HCT116 (cell line): Measurements from ENCODE around the gene ACSL4.

Experiments used
- CBX3 ChIP-seq: IDR thresholded peaks from 2 replicates; pipeline ENCODE4 v1.6.1; 2012; ENCODE audit warnings: low read depth
- CEBPB ChIP-seq: IDR thresholded peaks from 2 replicates; pipeline ENCODE4 v1.6.1; 2012; ENCODE audit warnings: low read depth
- EGR1 ChIP-seq: IDR thresholded peaks from 2 replicates; pipeline ENCODE4 v1.6.1; 2012; ENCODE audit warnings: low read depth
- EZH2 ChIP-seq: fragments of 200-600 bp; sonication (generic); IDR thresholded peaks from 2 replicates; pipeline ENCODE4 v1.6.1; 2017; ENCODE audit warnings: antibody characterized with exemption, mixed run types
- EZH2phosphoT487 ChIP-seq: fragments of 200-600 bp; IDR thresholded peaks from 2 replicates; pipeline ENCODE4 v1.6.1; 2018; ENCODE audit warnings: antibody characterized with exemption, borderline replicate concordance
- POLR2A ChIP-seq: IDR thresholded peaks from 2 replicates; pipeline ENCODE4 v1.7.0; 2011; ENCODE audit warnings: borderline replicate concordance; ENCODE audit not compliant: insufficient read depth, insufficient read length; ENCODE audit errors: extremely low read depth
- POLR2AphosphoS5 ChIP-seq: IDR thresholded peaks from 2 replicates; pipeline ENCODE4 v1.6.1; 2011; ENCODE audit warnings: mild to moderate bottlenecking, low read depth, low read length, moderate library complexity
- REST ChIP-seq: IDR thresholded peaks from 2 replicates; pipeline ENCODE4 v1.6.1; 2012; ENCODE audit warnings: low read depth
- SIN3A ChIP-seq: IDR thresholded peaks from 2 replicates; pipeline ENCODE4 v1.6.1; 2012; ENCODE audit warnings: low read depth
- SP1 ChIP-seq: IDR thresholded peaks from 2 replicates; pipeline ENCODE4 v1.6.1; 2012; ENCODE audit warnings: low read depth
- SRF ChIP-seq: IDR thresholded peaks from 2 replicates; pipeline ENCODE4 v1.6.1; 2012; ENCODE audit warnings: low read depth
- ZNF274 ChIP-seq: fragments of 200-500 bp; sonication (Bioruptor generic); IDR thresholded peaks from 2 replicates; pipeline ENCODE4 v1.6.1; 2014; ENCODE audit warnings: mild to moderate bottlenecking, low read depth, low read length, inconsistent platforms
- TF ChIP-seq, protein P1 (sequence below), 3 experiments: fragments of 200-600 bp in 1 of 3; sonication (generic) in 1 of 3; IDR thresholded peaks in 2 of 3; conservative IDR thresholded peaks in 1 of 3; 2 replicates each; pipeline ENCODE4 v1.5.1; 2012 to 2017; ENCODE audit warnings: low read depth in 2 of 3, low read length in 2 of 3, antibody characterized with exemption in 1 of 3, borderline replicate concordance in 1 of 3, control low read depth in 1 of 3, mild to moderate bottlenecking in 1 of 3, mixed read lengths in 1 of 3, mixed run types in 1 of 3, moderate library complexity in 1 of 3; ENCODE audit not compliant: insufficient read depth in 1 of 3
- TF ChIP-seq, protein P2 (sequence below): IDR thresholded peaks from 2 replicates; pipeline ENCODE4 v1.6.1; 2011; ENCODE audit warnings: mild to moderate bottlenecking, low read length, moderate library complexity; ENCODE audit not compliant: insufficient replicate concordance; ENCODE audit errors: extremely low read depth

GRCh38 chrX:109632906-109633504 is 100.1 kb downstream of the ACSL4 start:
- TF ChIP-seq, protein P1, sequence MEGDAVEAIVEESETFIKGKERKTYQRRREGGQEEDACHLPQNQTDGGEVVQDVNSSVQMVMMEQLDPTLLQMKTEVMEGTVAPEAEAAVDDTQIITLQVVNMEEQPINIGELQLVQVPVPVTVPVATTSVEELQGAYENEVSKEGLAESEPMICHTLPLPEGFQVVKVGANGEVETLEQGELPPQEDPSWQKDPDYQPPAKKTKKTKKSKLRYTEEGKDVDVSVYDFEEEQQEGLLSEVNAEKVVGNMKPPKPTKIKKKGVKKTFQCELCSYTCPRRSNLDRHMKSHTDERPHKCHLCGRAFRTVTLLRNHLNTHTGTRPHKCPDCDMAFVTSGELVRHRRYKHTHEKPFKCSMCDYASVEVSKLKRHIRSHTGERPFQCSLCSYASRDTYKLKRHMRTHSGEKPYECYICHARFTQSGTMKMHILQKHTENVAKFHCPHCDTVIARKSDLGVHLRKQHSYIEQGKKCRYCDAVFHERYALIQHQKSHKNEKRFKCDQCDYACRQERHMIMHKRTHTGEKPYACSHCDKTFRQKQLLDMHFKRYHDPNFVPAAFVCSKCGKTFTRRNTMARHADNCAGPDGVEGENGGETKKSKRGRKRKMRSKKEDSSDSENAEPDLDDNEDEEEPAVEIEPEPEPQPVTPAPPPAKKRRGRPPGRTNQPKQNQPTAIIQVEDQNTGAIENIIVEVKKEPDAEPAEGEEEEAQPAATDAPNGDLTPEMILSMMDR (IDR thresholded peaks at IDR 0.05 in 2 of 3, conservative IDR thresholded peaks at IDR 0.05 in 1 of 3; ENCODE audit: borderline replicate concordance in 1 of 3, insufficient read depth in 1 of 3, low read depth in 2 of 3, low read length in 2 of 3), result peak; percentile 25 to 69 (median 30); a peak in 4 of 6 replicates
- no peak for TF ChIP-seq REST
- TF ChIP-seq EGR1, result no peak
- TF ChIP-seq POLR2AphosphoS5, result no peak
- TF ChIP-seq SP1, result no peak
- no peak for TF ChIP-seq CBX3
- no peak for TF ChIP-seq POLR2A
- no peak for TF ChIP-seq EZH2phosphoT487
- TF ChIP-seq SIN3A, result no peak
- no peak for TF ChIP-seq SRF
- TF ChIP-seq EZH2, result no peak
- TF ChIP-seq, protein P2, sequence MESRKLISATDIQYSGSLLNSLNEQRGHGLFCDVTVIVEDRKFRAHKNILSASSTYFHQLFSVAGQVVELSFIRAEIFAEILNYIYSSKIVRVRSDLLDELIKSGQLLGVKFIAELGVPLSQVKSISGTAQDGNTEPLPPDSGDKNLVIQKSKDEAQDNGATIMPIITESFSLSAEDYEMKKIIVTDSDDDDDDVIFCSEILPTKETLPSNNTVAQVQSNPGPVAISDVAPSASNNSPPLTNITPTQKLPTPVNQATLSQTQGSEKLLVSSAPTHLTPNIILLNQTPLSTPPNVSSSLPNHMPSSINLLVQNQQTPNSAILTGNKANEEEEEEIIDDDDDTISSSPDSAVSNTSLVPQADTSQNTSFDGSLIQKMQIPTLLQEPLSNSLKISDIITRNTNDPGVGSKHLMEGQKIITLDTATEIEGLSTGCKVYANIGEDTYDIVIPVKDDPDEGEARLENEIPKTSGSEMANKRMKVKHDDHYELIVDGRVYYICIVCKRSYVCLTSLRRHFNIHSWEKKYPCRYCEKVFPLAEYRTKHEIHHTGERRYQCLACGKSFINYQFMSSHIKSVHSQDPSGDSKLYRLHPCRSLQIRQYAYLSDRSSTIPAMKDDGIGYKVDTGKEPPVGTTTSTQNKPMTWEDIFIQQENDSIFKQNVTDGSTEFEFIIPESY, result no peak
- no peak for TF ChIP-seq CEBPB
- no peak for TF ChIP-seq ZNF274
